GM12878 (cell line): ENCODE measurements around the gene CCDC80. TPM values are rescaled to one million over a fixed set of nuclear protein-coding genes. Genes with fewer than 3 reads are reported as not detected.

Source experiments
- BCL3 ChIP-seq: IDR thresholded peaks from 2 replicates; pipeline ENCODE4 v1.6.1; 2011; ENCODE audit warnings: borderline replicate concordance, low read depth, mild to moderate bottlenecking, moderate library complexity, low read length; ENCODE audit not compliant: insufficient read depth, poor library complexity, severe bottlenecking
- BMI1 ChIP-seq: fragments of 450-650 bp; IDR thresholded peaks from 2 replicates; pipeline ENCODE4 v1.6.1; 2016; ENCODE audit warnings: mild to moderate bottlenecking, moderate library complexity, borderline replicate concordance
- BRCA1 ChIP-seq: IDR thresholded peaks from 2 replicates; pipeline ENCODE4 v1.6.1; 2011; ENCODE audit warnings: low read depth, low read length, improper control_type of control experiment
- CBX5 ChIP-seq: sonication (generic); IDR thresholded peaks from 2 replicates; pipeline ENCODE4 v1.6.1; 2016; ENCODE audit warnings: low read depth, moderate library complexity, mild to moderate bottlenecking, inconsistent platforms
- CTCF ChIP-seq, 3 experiments: IDR thresholded peaks in 2 of 3; conservative IDR thresholded peaks in 1 of 3; 2 replicates each; pipeline ENCODE4 v1.5.1; 2011; ENCODE audit warnings: low read depth in 3 of 3, low read length in 3 of 3, mild to moderate bottlenecking in 3 of 3, control low read depth in 2 of 3, moderate library complexity in 2 of 3, inconsistent platforms in 1 of 3, mixed read lengths in 1 of 3; ENCODE audit not compliant: control insufficient read depth in 2 of 3, insufficient read depth in 1 of 3; ENCODE audit errors: extremely low read depth in 1 of 3
- EGR1 ChIP-seq, 2 experiments: IDR thresholded peaks; 1 replicate in 1 of 2; 2 replicates in 1 of 2; pipeline ENCODE4 v1.6.1; 2011 to 2012; ENCODE audit warnings: low read depth in 2 of 2, low read length in 2 of 2, borderline replicate concordance in 1 of 2, mild to moderate bottlenecking in 1 of 2, moderate library complexity in 1 of 2
- EP300 ChIP-seq, 2 experiments: fragments of 150-350 bp in 1 of 2; IDR thresholded peaks; 2 replicates each; pipeline ENCODE4 v1.6.1; 2011 to 2012; ENCODE audit warnings: low read depth in 2 of 2, low read length in 2 of 2, borderline replicate concordance in 1 of 2, improper control_type of control experiment in 1 of 2, inconsistent platforms in 1 of 2; ENCODE audit not compliant: control insufficient read depth in 1 of 2
- GABPA ChIP-seq: IDR thresholded peaks from 2 replicates; pipeline ENCODE4 v1.6.1; 2014; ENCODE audit warnings: antibody characterized with exemption, low read depth, mild to moderate bottlenecking, inconsistent platforms
- MYB ChIP-seq: fragments of 150-350 bp; IDR thresholded peaks from 2 replicates; pipeline ENCODE4 v1.6.1; 2014; ENCODE audit warnings: mild to moderate bottlenecking, low read depth, low read length, borderline replicate concordance
- NFXL1 ChIP-seq: fragments of 450-650 bp; IDR thresholded peaks from 2 replicates; pipeline ENCODE4 v1.6.1; 2017; ENCODE audit warnings: antibody characterized with exemption, mild to moderate bottlenecking, borderline replicate concordance
- NKRF ChIP-seq: fragments of 450-650 bp; conservative IDR thresholded peaks from 2 replicates; pipeline ENCODE4 v1.6.1; 2017; ENCODE audit warnings: mild to moderate bottlenecking, moderate library complexity
- PAX5 ChIP-seq: IDR thresholded peaks from 2 replicates; pipeline ENCODE4 v1.6.1; 2011; ENCODE audit warnings: low read depth, low read length, borderline replicate concordance
- PAX8 ChIP-seq: fragments of 450-650 bp; IDR thresholded peaks from 2 replicates; pipeline ENCODE4 v1.6.1; 2017; ENCODE audit warnings: mild to moderate bottlenecking, moderate library complexity
- SRF ChIP-seq, 2 experiments: IDR thresholded peaks; 2 replicates each; pipeline ENCODE4 v1.6.1; 2011; ENCODE audit warnings: low read depth in 2 of 2, low read length in 2 of 2, mild to moderate bottlenecking in 1 of 2, moderate library complexity in 1 of 2
- SUPT20H ChIP-seq: IDR thresholded peaks from 2 replicates; pipeline ENCODE4 v1.6.1; 2011; ENCODE audit warnings: low read depth, mild to moderate bottlenecking, low read length, moderate library complexity, borderline replicate concordance; ENCODE audit not compliant: control insufficient read depth
- ZNF687 ChIP-seq: fragments of 450-650 bp; IDR thresholded peaks from 2 replicates; pipeline ENCODE4 v1.6.1; 2017; ENCODE audit warnings: mild to moderate bottlenecking, moderate library complexity
- ZZZ3 ChIP-seq: IDR thresholded peaks from 2 replicates; pipeline ENCODE4 v1.6.1; 2011; ENCODE audit warnings: low read depth; ENCODE audit not compliant: control insufficient read depth, insufficient read length
- polyA plus RNA-seq, 11 experiments: library from polyadenylated mRNA; depleted of rRNA in 4 of 11; unstranded in 6 of 11; stranded (reverse) in 5 of 11; fragments of >200 nt; fragmentation: Nextera tagmentation in 4 of 11; fragmentation: Illumina TruSeq in 1 of 11; extraction: Ambion mirVana in 4 of 11; extraction: Trizol in 1 of 11; gene quantifications; 1 replicate in 1 of 11; 2 replicates in 10 of 11; pipeline versions ENCODE4 v1.2.1 to v1.2.3, GENCODE V29; 2011 to 2016; ENCODE audit warnings: inconsistent platforms in 2 of 11, missing spikeins in 2 of 11, low read depth in 1 of 11
- total RNA-seq, 4 experiments: library from RNA; depleted of rRNA in 3 of 4; stranded (reverse); fragments of >200 nt in 3 of 4; fragmentation: Illumina TruSeq in 1 of 4; extraction: Trizol in 1 of 4; gene quantifications; 2 replicates each; pipeline versions ENCODE4 v1.2.1 to v1.2.3, GENCODE V29; 2013 to 2021

Gene CCDC80
- total and polyA plus RNA-seq, 10 of the 15 experiments (the other 5 are each of a cell fraction or from before 2014, with no cell fraction given) = 0.01 to 0.59 (median 0.21) TPM; not detected in 5

- TF ChIP-seq ZNF687 (no peak), EGR1 (IDR thresholded peaks at IDR 0.05; ENCODE audit: borderline replicate concordance in 1 of 2, low read depth in 2 of 2, low read length in 2 of 2) (no peak), MYB (no peak), BMI1 (no peak), ZZZ3 (no peak), PAX5 (no peak), BRCA1 (no peak), CTCF (IDR thresholded peaks at IDR 0.05 in 2 of 3, conservative IDR thresholded peaks at IDR 0.05 in 1 of 3; ENCODE audit: control insufficient read depth in 2 of 3, extremely low read depth in 1 of 3, insufficient read depth in 1 of 3, low read depth in 3 of 3, low read length in 3 of 3) (no peak), CBX5 (no peak), PAX8 (no peak), EP300 (IDR thresholded peaks at IDR 0.05; ENCODE audit: borderline replicate concordance in 1 of 2, control insufficient read depth in 1 of 2, low read depth in 2 of 2, low read length in 2 of 2) (no peak), SUPT20H (no peak), GABPA (no peak), BCL3 (no peak), SRF (IDR thresholded peaks at IDR 0.05; ENCODE audit: low read depth in 2 of 2, low read length in 2 of 2) (peak in 1 of 2 experiments; percentile 61; a peak in 2 of 4 replicates), NKRF (0 out of 2 replicates have a peak, but pooled peaks have one; percentile 6), NFXL1 (no peak)
These were observed 80.0 kb downstream of the CCDC80 start (continued) for GRCh38 chr3:112560721-112561483.
